UCSD-AML1 (cell line): Measurements from ENCODE around the gene FAM219A.

Source experiments
- DNase-seq: peaks from one replicate; lab custom pipeline; 2025; ENCODE audit not compliant: unreplicated experiment; lab: John Stamatoyannopoulos, UW

FAM219A gene, protein sequence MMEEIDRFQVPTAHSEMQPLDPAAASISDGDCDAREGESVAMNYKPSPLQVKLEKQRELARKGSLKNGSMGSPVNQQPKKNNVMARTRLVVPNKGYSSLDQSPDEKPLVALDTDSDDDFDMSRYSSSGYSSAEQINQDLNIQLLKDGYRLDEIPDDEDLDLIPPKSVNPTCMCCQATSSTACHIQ

DNA sequence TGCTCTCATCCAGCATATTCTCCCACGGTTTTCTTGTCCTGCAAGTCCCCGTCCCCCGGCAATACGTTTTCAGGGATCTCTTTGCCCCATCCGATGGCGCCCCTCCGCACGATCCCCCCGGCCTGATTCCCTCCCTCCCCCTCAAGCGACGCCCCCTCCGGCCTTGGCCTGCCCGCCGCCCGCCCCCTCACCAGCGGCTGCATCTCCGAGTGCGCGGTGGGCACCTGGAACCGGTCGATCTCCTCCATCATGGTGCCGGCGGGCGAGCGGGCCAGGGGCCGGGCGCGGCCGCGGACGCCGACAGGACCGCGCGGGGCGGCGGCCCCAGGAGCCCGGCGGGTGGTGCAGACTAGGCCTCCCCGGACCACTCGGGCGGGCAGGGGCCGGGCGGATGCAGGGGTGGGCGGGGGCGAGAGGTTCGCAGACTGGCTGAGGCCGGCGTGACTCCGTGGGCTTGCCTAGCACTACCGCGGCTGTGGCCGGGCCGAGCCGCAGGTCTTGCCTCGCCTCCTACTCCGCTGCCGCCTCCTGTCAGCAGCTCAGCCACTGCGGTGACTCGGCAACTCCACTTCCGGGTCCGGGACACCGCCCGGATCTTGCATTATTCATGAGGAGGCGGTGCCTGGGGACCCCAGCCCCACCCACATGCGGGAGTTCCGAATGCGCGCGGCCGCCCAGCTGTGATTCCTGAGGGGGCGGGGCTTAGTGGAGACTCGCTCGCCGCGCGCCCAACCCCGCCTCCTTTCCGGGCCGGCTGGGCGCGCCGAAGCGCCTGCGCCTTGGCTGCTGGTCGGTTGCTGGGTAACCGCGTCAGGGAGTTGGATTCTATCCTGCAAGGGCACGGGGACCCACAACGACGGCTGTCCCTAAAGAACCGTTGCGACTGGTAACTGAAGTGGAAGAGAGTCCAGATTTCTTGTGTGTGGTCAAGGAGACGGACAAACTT is at the start of gene FAM219A, which contains the start of gene DNAI1:
Gene FAM219A, minus strand, starts transcription at position 558 of the 946 bp plus-strand sequence. Its CDS starts 307 bp downstream, at position 251.
Gene DNAI1, plus strand, starts transcription at position 793 of the 946 bp plus-strand sequence. CDS start 201 bp downstream, outside the sequence.
- DNase-seq, result peak; percentile 98

DNA sequence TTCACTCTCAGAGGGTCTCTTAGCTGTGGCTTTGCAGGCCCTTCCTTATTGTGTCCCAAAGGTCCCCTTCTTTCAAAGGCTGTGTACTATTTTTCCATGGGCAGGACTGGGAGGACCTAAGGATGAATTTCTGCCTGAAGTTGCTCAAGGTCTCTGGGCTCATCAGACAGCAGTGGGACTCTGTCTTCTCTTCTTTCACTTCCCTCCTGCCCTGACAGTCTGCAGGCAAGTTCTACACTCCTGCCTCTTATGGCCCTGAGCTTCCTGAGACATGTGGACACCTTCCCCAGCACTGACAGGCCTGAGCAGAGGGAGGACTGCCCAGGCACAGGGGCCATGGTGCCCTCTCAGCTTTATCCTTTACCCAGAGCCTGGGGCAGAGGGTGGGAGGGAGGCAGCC is 49.6 kb upstream of the FAM219A start:
- no peak for DNase-seq

DNA sequence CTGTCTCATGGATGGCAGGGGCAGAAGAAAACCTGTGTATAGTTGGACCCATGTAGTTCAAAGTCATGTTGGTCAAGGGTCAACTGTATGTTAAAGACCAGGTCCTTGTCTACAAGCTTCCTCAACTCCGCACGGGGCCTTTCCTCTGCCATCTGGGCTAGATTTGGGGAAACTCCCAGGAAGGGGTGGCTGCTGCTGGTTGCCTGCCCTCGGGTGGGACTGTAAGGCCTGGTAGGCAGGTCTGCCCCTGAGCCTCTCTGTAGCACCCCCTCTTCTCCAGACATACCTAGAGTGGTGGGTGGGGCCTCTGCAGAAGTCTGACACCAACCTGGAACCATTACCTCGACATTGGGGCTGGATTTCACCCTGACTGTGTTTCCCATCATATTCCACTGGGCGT is 49.2 kb upstream of the FAM219A start:
- no peak for DNase-seq

- DNase-seq, result no peak
These were observed 48.3 kb upstream of the FAM219A start for GRCh38 chr9:34506623-34507022.

DNA sequence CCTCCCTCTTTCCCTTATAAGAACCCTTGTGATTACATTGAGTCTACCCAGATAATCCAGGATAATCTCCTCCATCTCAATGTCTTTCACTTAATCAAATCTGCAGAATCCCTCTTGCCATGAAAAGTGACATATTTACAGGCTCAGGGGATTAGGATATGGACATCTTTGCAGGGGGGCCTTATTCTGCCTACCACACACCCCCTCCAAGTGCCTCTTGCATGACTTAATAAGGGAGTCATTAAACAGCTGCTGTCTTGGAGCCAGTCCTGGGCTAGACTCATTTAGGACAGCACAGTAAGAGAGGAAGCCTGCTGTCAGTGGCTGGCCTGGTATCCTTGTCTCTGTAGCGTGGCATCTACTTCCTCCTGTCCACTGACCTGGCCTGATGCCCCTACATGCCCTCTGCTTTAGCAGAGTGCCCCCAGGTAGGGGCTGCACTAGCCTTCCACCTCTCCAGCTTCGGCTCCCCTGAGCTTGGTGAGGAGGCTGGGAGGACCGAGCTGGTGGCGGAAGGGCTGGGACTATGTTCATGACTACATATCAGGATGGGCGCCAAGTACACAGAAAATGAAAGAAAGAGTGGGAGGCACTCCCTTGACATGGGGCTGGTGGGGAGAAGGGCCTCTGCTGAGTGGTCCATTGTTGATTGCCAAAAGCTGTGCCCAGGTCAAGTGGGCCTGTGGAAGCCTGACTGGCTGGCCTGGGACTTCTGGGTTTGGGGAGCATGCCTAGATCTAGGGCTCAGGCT is 47.2 kb upstream of the FAM219A start:
- no peak for DNase-seq

DNA sequence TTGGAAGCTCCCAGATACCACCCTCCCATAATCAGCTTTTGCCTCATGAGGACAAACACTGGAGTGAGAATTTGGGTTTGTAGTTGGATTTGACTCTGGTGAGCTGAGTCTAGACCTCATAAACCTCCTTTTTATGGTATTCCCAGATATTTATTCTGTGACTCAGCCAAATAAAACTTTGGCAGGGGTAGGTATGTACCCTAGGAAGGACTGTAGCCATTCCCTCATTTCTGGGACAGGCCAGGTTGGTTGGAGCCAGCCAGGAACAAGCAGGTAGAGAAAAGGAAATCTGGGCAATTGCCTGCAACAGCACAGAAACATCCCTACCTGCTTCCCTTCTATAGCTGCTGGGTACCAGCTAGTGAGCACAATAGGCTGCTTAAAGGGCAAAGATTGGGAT is 45.0 kb upstream of the FAM219A start:
- DNase-seq, result no peak

DNA sequence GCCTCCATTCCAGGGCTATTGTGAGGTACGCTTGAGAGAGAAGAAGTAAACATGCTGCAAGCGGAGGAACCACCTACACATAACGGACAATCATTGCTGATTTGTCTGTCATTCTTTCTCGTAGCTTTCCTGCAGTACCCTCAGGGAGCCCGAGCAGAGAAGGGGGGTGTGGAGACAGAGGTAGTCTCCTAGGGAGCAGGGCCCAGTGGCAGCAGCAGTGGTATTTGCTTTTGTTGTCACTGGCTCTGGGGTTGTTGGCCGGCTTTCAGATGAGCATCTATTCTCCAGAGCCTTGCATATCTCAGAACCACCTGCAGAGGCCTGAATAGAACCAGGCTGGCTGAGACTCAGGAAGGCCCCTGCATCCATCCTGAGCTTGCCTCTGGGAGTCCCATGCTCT is 44.5 kb upstream of the FAM219A start:
- no peak for DNase-seq

DNA sequence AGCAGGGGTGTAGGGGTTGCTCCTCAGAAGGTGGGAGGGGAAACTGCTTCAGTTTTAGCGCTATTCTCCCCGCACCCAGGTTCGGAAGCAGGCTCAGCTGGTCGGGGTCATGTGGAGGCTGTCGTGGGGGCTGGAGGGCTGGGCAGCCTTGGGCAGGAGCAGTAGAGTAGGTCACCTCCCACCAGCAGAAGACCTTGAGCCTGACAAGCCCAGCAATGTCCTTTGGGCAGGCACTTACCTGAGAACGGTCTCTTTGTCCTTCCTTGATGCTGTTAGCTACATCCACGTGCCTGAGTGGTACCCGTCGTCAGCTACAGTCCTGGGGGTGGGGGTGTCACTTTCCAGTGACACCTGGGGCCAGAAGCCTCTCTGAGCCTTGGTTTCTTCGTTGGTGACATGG is 44.1 kb upstream of the FAM219A start:
- DNase-seq, result no peak

DNA sequence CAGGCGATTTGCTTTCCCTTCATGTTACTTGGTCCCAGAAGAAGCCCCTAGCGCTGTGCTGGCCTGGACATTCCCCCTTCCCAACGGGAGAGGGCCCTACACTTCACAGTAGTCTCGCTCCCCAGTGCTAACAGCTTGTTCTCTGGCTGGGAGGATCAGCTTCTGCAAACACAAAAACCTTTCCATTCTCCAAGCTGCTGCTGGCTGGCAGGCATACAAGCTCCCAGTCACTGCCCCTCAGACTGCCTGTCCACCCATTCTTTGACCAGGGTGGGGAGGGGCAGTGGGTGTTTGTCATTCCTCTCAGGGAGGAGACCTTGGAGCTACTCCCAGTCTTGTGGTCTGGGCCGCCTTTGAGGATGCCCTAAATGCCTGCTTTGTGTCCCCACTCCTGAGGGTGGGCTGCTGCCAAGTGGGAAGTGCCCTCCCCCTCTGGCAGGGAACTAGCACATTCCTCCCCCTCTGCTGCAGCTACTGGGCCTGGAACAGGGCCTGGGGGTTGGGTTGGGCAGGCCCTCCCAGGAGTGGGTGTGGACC is 43.6 kb upstream of the FAM219A start:
- no peak for DNase-seq

GRCh38 chr9:34501372-34501771 is 43.0 kb upstream of the FAM219A start:
- DNase-seq, result no peak

DNA sequence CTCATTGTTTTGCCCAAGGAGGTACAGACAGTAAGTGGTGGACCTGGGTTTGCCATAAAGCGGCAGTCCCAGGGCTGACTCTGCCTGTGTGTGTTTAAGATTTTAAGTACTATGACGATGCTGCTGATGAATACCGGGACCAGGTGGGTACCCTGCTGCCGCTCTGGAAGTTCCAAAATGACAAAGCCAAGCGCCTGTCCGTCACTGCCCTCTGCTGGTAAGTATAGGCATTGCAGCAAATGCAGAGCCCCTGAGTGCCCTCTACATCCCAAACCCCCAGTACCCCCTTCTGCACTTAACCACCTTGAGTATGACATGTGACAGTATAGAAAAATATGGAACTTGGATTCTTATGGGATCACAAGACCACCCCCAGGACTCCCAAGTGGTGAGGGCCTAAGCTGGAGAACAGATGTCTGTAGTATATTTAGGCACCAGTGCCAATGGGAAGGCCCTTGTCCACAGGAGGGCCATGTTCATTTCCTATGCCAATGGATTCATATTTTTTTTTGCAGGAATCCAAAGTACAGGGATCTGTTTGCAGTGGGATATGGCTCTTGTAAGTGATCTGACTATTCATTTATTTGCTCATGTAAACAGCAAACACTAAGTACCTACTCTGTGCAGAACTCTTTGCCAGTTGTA is 42.4 kb upstream of the FAM219A start:
- DNase-seq, result peak; percentile 51

DNA sequence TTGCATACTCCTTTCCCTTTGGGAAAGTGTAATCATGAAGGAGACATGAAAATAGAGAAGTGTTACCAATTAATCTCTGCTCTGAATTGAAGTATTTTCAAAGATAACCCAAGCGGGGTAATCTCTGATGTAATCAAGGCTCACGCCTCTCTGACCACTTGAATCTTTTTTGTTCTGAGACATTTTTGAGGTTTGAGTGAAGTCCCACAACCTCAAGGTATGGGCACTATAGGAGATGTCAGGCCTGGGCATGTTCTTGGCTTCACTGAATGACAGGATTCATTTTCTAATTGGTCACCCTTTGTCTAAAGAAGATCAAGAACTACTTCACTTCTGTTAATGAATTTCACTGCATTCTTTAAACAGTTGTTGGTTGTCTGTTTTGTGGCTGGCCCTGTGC is 40.7 kb upstream of the FAM219A start:
- no peak for DNase-seq

DNA sequence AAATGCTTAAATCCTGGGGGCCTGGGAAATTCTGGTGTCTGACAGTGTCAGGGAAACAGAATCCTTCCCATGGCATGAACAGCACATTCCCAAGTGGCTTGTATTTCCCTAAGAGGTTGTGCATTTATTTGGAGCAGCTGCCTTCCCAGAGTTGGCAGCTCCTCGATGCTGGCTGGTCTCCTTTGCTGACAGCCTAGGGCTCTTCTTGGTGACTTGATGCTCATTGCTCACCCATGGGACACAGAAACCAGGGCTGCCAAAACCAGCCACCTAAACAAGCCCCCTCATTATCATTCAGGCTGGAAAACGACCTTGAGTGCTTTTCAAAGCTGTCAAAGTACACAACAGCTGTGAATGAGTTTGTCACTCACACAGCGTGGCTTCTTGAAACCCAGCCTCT is 40.2 kb upstream of the FAM219A start:
- no peak for DNase-seq

GRCh38 chr9:34496149-34496712 is 37.9 kb upstream of the FAM219A start:
- DNase-seq, result no peak

DNA sequence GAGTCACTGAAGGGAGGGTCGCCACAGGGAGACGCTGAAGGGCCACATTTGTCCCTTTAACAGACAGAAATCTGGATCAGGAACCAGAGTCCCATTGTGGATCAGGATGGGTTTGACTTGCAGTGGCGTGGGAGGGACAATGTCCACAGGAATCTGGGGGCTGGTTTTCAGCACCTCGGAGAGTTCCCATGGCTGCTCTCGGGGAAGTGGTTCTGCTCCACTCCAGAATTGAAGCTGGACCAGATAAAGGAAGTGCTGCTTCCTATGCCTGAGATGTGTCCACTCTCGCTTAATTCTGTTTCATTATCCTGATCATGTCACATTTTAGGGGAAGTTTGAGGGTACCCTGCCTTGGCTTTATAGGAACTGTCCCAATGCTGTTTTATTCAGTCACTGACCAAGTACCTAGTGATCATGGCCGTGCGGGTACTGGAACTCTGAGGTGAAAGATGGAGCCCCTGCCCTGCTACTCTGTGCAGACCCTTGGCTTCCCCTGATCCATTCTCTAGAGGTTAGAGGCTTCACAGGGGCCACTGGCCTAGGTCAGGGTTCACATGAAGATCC is 35.7 kb upstream of the FAM219A start:
- DNase-seq, result peak; percentile 61

GRCh38 chr9:34492051-34492450 is 33.7 kb upstream of the FAM219A start:
- no peak for DNase-seq

DNA sequence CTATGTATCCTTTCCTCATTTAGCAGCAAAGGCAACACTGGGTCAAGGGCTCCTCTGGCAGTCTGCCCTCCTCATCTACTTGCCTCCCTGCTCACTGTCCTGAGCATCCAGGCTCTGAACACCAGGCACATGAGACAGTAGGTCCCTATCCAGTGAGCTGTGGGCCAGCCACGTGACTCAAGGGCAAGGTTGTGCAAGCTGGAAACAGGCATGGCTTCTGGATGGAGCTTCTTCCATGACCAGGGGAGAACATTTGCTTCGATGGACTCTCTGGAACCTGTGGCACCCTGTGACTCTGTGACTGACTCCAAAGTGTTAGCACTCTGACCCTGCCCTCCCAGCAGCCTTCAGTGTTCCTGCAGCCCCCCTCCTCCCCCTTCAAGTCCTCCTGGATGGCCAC is 33.2 kb upstream of the FAM219A start:
- no peak for DNase-seq

- DNase-seq, result no peak
These were observed 32.4 kb upstream of the FAM219A start for GRCh38 chr9:34490760-34491159.

DNA sequence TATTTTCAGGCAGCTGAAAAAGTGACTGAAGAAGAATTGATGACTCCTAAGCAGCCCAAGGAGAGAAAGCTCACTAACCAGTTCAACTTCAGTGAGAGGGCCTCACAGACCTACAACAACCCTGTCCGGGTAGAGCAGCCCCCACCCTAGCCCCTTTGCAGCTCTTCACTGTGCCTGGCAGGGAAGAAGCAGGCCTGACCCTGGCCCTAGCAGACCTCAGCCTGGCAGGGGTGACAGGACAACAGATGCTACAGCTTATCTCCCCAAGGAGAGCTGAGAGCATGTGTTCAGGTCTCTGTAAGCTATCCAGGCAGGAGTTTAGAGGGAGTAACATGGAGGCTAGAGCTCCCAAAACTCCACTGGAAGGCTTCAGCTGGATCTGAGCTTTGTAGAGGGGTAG is 32.0 kb upstream of the FAM219A start:
- no peak for DNase-seq

GRCh38 chr9:34486572-34486971 is 28.2 kb upstream of the FAM219A start:
- no peak for DNase-seq
